ENCODE measurements around the gene ADAM10.
"Not testable (repeated sequence)": the region's sequence is repeated elsewhere in the genome, so short reads cannot be mapped to it uniquely, and the experiment has no call there.

ADAM10 gene

GRCh38 chr15:58603927-58604326 is 145.6 kb downstream of the ADAM10 start:
- DNase-seq: not testable (repeated sequence)

- no peak for DNase-seq
Observed at GRCh38 chr15:58602823-58603222, 146.7 kb downstream of the ADAM10 start.

GRCh38 chr15:58598829-58599210 is 150.7 kb downstream of the ADAM10 start:
- no peak for DNase-seq

- DNase-seq: no peak
Observed at GRCh38 chr15:58597943-58598828, 151.3 kb downstream of the ADAM10 start.

- DNase-seq: no peak
Observed at GRCh38 chr15:58595516-58596263, 153.8 kb downstream of the ADAM10 start.

- no peak for DNase-seq
Observed at GRCh38 chr15:58594898-58595297, 154.6 kb downstream of the ADAM10 start.

- no peak for DNase-seq
Observed at GRCh38 chr15:58593870-58594269, 155.6 kb downstream of the ADAM10 start.

GRCh38 chr15:58590926-58591325 is 158.6 kb downstream of the ADAM10 start:
- DNase-seq: no peak

GRCh38 chr15:58590236-58590635 is 159.3 kb downstream of the ADAM10 start:
- DNase-seq: no peak

- DNase-seq: no peak
Observed at GRCh38 chr15:58589047-58589446, 160.5 kb downstream of the ADAM10 start.

- DNase-seq: no peak
Observed at GRCh38 chr15:58588096-58588495, 161.4 kb downstream of the ADAM10 start.

GRCh38 chr15:58587486-58587885 is 162.0 kb downstream of the ADAM10 start:
- no peak for DNase-seq

- DNase-seq: no peak
Observed at GRCh38 chr15:58585693-58586443, 163.6 kb downstream of the ADAM10 start.

- DNase-seq: no peak
Observed at GRCh38 chr15:58584789-58585461, 164.6 kb downstream of the ADAM10 start.

- DNase-seq: no peak
Observed at GRCh38 chr15:58583171-58583908, 166.2 kb downstream of the ADAM10 start.

- DNase-seq: no peak
Observed at GRCh38 chr15:58582160-58582559, 167.3 kb downstream of the ADAM10 start.

- no peak for DNase-seq
Observed at GRCh38 chr15:58576657-58577056, 172.8 kb downstream of the ADAM10 start.

GRCh38 chr15:58575045-58575786 is 174.3 kb downstream of the ADAM10 start:
- DNase-seq: no peak

- no peak for DNase-seq
Observed at GRCh38 chr15:58574631-58575030, 174.9 kb downstream of the ADAM10 start.

- no peak for DNase-seq
Observed at GRCh38 chr15:58573270-58573669, 176.2 kb downstream of the ADAM10 start.

- no peak for DNase-seq
Observed at GRCh38 chr15:58572521-58572920, 177.0 kb downstream of the ADAM10 start.

Data from NCI-H1436 treated with DMSO at 0.1 percent for 48 hours (cell line).